ACC112 (cell line): ENCODE measurements around the gene SLC25A20.

Source experiments
- H2AFZ ChIP-seq: fragments of 200-600 bp; sonication (generic); one replicate; pipeline ENCODE4 v1.6.0; 2017; ENCODE audit warnings: antibody characterized with exemption, low read length; ENCODE audit not compliant: unreplicated experiment
- H3K27ac ChIP-seq: fragments of 200-600 bp; sonication (generic); 2 replicates; pipeline ENCODE4 v1.5.1; 2014; ENCODE audit warnings: low read depth, mild to moderate bottlenecking, antibody characterized with exemption, low read length, moderate library complexity
- H3K27me3 ChIP-seq: fragments of 200-600 bp; sonication (generic); 2 replicates; pipeline ENCODE4 v1.6.1; 2014; ENCODE audit warnings: mild to moderate bottlenecking, antibody characterized with exemption, low read length, moderate library complexity, mixed read lengths; ENCODE audit not compliant: insufficient read depth
- H3K36me3 ChIP-seq: fragments of 200-600 bp; sonication (generic); 2 replicates; pipeline ENCODE4 v1.6.1; 2016; ENCODE audit warnings: mild to moderate bottlenecking, antibody characterized with exemption, low read length, moderate library complexity, mixed read lengths; ENCODE audit not compliant: insufficient read depth
- H3K4me1 ChIP-seq: fragments of 200-600 bp; sonication (generic); one replicate; pipeline ENCODE4 v1.6.1; 2016; ENCODE audit warnings: low read length, mixed read lengths; ENCODE audit not compliant: insufficient read depth, unreplicated experiment, control insufficient read depth
- H3K4me3 ChIP-seq: fragments of 200-600 bp; sonication (generic); 2 replicates; pipeline ENCODE4 v1.5.1; 2014; ENCODE audit warnings: mild to moderate bottlenecking, low read depth, low read length
- H3K79me2 ChIP-seq: fragments of 200-600 bp; sonication (generic); one replicate; pipeline ENCODE4 v1.6.0; 2016; ENCODE audit warnings: low read length; ENCODE audit not compliant: control insufficient read depth, unreplicated experiment, insufficient read depth

The SLC25A20 gene

GRCh38 chr3:48858709-48859108, 40.0 kb downstream of the SLC25A20 start:
- H2AFZ ChIP-seq: no peak overlapping the region
- no peak overlapping the region for H3K4me3 ChIP-seq
- no peaks in the 10 kb centered on the region for H3K27me3 ChIP-seq
- H3K4me1 ChIP-seq: peaks cover 10% of the 10 kb centered on the region
- no peak overlapping the region for H3K27ac ChIP-seq
- H3K36me3 ChIP-seq: no peaks in the 10 kb centered on the region
- H3K79me2 ChIP-seq: no peaks in the 10 kb centered on the region

GRCh38 chr3:48857641-48858040, 41.0 kb downstream of the SLC25A20 start:
- H3K27me3 ChIP-seq: no peaks in the 10 kb centered on the region
- no peak overlapping the region for H3K4me3 ChIP-seq
- H3K27ac ChIP-seq: no peak overlapping the region
- no peaks in the 10 kb centered on the region for H3K79me2 ChIP-seq
- no peaks in the 10 kb centered on the region for H3K36me3 ChIP-seq
- no peak overlapping the region for H2AFZ ChIP-seq
- peaks cover 3% of the 10 kb centered on the region for H3K4me1 ChIP-seq

- Histone ChIP-seq H3K4me1 (no peaks in the 10 kb centered on the region), H3K27ac (no peak overlapping the region), H3K27me3 (no peaks in the 10 kb centered on the region), H3K36me3 (no peaks in the 10 kb centered on the region), H3K4me3 (no peak overlapping the region), H3K79me2 (no peaks in the 10 kb centered on the region), H2AFZ (no peak overlapping the region)
Observed at GRCh38 chr3:48856469-48856868, 42.2 kb downstream of the SLC25A20 start.

- no peaks in the 10 kb centered on the region for H3K36me3 ChIP-seq
- H3K27me3 ChIP-seq: no peaks in the 10 kb centered on the region
- H3K79me2 ChIP-seq: no peaks in the 10 kb centered on the region
- H3K4me1 ChIP-seq: no peaks in the 10 kb centered on the region
- H2AFZ ChIP-seq: no peak overlapping the region
- H3K27ac ChIP-seq: no peak overlapping the region
- H3K4me3 ChIP-seq: no peak overlapping the region
Observed at GRCh38 chr3:48855681-48856447, 42.8 kb downstream of the SLC25A20 start.

GRCh38 chr3:48852151-48852550, 46.5 kb downstream of the SLC25A20 start:
- no peak overlapping the region for H2AFZ ChIP-seq
- H3K79me2 ChIP-seq: no peaks in the 10 kb centered on the region
- H3K36me3 ChIP-seq: no peaks in the 10 kb centered on the region
- H3K27ac ChIP-seq: no peak overlapping the region
- H3K4me1 ChIP-seq: no peaks in the 10 kb centered on the region
- no peaks in the 10 kb centered on the region for H3K27me3 ChIP-seq
- no peak overlapping the region for H3K4me3 ChIP-seq

- Histone ChIP-seq H2AFZ (no peak overlapping the region), H3K27me3 (no peaks in the 10 kb centered on the region), H3K4me3 (no peak overlapping the region), H3K27ac (no peak overlapping the region), H3K79me2 (peaks cover 5% of the 10 kb centered on the region), H3K36me3 (no peaks in the 10 kb centered on the region), H3K4me1 (peaks cover 2% of the 10 kb centered on the region)
Observed at GRCh38 chr3:48851407-48851806, 47.3 kb downstream of the SLC25A20 start.

- peaks cover 21% of the 10 kb centered on the region for H3K79me2 ChIP-seq
- H3K36me3 ChIP-seq: no peaks in the 10 kb centered on the region
- no peaks in the 10 kb centered on the region for H3K27me3 ChIP-seq
- no peak overlapping the region for H2AFZ ChIP-seq
- no peak overlapping the region for H3K27ac ChIP-seq
- H3K4me1 ChIP-seq: peaks cover 15% of the 10 kb centered on the region
- no peak overlapping the region for H3K4me3 ChIP-seq
Observed at GRCh38 chr3:48848816-48849515, 49.7 kb downstream of the SLC25A20 start.

- H3K36me3 ChIP-seq: no peaks in the 10 kb centered on the region
- peaks cover 21% of the 10 kb centered on the region for H3K79me2 ChIP-seq
- no peaks in the 10 kb centered on the region for H3K27me3 ChIP-seq
- H2AFZ ChIP-seq: peak within 1 kb of the TSS; percentile 81
- H3K4me1 ChIP-seq: peaks cover 15% of the 10 kb centered on the region
- peak within 1 kb of the TSS; percentile 82 for H3K4me3 ChIP-seq
- peak within 1 kb of the TSS; percentile 46; the same call in 1 of the 2 replicates for H3K27ac ChIP-seq
Observed at GRCh38 chr3:48847504-48848423, 50.9 kb downstream of the SLC25A20 start, which contains the start of gene PRKAR2A. TSS of gene PRKAR2A (minus strand) at chr3:48847874. CDS start at chr3:48847596, 278 bp downstream.

- no peaks in the 10 kb centered on the region for H3K27me3 ChIP-seq
- peak overlapping the region; percentile 72 for H2AFZ ChIP-seq
Observed at GRCh38 chr3:48847053-48847503, 51.6 kb downstream of the SLC25A20 start.

GRCh38 chr3:48845170-48845569, 53.5 kb downstream of the SLC25A20 start:
- Histone ChIP-seq H3K27ac (no peak overlapping the region), H3K79me2 (peaks cover 28% of the 10 kb centered on the region), H3K27me3 (no peaks in the 10 kb centered on the region), H3K36me3 (no peaks in the 10 kb centered on the region), H3K4me3 (peak overlapping the region; percentile 82), H2AFZ (no peak overlapping the region), H3K4me1 (peaks cover 15% of the 10 kb centered on the region)

More at GRCh38 chr3:48847053-48847503, 51.6 kb downstream of the SLC25A20 start:
- H3K79me2 ChIP-seq: peaks cover 21% of the 10 kb centered on the region
- peaks cover 15% of the 10 kb centered on the region for H3K4me1 ChIP-seq
- H3K36me3 ChIP-seq: no peaks in the 10 kb centered on the region
- H3K4me3 ChIP-seq: peak overlapping the region; percentile 82
- H3K27ac ChIP-seq: peak overlapping the region; percentile 46; the same call in 1 of the 2 replicates
